SK-N-SH (cell line): Measurements from ENCODE around the gene CHST3.

ENCODE experiments used
- EZH2phosphoT487 ChIP-seq: fragments of 200-600 bp; sonication (generic); IDR thresholded peaks from 2 replicates; pipeline ENCODE4 v1.6.1; 2017; ENCODE audit warnings: low read depth, mixed run types, mild to moderate bottlenecking, antibody characterized with exemption, moderate library complexity, borderline replicate concordance
- GATA2 ChIP-seq: sonication (generic); formaldehyde crosslinking; IDR thresholded peaks from 2 replicates; pipeline ENCODE4 v1.5.0; 2020; ENCODE audit warnings: mild to moderate bottlenecking, missing genetic modification reagents
- NRF1 ChIP-seq: IDR thresholded peaks from 2 replicates; pipeline ENCODE4 v1.6.1; 2012; ENCODE audit warnings: low read depth, mild to moderate bottlenecking, low read length
- RCOR1 ChIP-seq: fragments of 150-350 bp; IDR thresholded peaks from 2 replicates; pipeline ENCODE4 v1.6.1; 2017; ENCODE audit warnings: antibody characterized with exemption, low read length
- SMC3 ChIP-seq: IDR thresholded peaks from 2 replicates; pipeline ENCODE4 v1.6.1; 2012; ENCODE audit warnings: low read depth, low read length, improper control_type of control experiment
- TAF1 ChIP-seq: IDR thresholded peaks from 2 replicates; pipeline ENCODE4 v1.6.1; 2012; ENCODE audit warnings: low read depth, mild to moderate bottlenecking, low read length, moderate library complexity, borderline replicate concordance
- TF ChIP-seq, protein P1 (sequence below): fragments of 200-600 bp; sonication (generic); IDR thresholded peaks from 2 replicates; pipeline ENCODE4 v1.6.1; 2017; ENCODE audit warnings: antibody characterized with exemption, mild to moderate bottlenecking, moderate library complexity

DNA sequence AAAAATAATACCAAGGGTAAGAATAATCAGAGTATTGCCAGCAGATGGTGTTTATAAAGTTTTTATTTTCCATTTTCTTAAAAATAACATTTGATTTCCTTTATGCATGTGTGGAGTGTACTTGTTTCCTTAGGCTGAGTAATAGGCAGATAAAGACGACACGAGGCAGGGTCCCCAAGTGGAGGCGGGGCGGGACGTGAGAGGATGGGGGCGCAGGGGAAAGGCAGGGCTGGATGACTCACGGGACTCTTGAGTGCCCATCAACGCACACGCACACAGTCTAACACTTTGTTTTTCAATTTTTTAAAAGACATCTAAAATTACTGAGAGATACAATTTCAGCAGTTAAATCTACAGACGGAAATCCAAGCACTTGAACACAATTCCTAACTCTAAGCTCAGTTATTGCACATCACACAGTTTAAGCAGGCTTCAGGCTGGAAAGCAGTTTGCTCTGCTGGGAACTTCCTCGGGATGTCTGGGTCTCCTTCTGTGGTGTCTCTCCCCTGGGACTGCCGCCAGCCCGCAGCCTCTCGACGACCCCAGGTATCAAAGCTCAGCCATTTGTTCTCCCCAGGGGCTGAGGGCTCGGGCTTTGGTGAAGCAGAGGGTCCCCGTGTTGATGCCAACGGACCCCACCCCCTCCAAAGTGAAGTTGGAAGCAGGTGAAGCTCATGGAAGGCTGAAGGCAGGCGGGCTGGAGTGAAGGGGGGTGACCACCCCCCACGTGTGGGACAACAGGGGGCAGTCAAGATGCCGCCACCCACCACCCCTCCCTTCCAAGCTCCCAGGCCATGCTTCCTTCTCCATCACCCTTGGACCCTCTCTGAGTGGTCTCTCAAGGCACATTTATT, 95.0 kb downstream of the CHST3 start:
- TF ChIP-seq TAF1: no peak
- no peak for TF ChIP-seq RCOR1
- TF ChIP-seq NRF1: no peak
- TF ChIP-seq EZH2phosphoT487: no peak
- TF ChIP-seq, protein P1, sequence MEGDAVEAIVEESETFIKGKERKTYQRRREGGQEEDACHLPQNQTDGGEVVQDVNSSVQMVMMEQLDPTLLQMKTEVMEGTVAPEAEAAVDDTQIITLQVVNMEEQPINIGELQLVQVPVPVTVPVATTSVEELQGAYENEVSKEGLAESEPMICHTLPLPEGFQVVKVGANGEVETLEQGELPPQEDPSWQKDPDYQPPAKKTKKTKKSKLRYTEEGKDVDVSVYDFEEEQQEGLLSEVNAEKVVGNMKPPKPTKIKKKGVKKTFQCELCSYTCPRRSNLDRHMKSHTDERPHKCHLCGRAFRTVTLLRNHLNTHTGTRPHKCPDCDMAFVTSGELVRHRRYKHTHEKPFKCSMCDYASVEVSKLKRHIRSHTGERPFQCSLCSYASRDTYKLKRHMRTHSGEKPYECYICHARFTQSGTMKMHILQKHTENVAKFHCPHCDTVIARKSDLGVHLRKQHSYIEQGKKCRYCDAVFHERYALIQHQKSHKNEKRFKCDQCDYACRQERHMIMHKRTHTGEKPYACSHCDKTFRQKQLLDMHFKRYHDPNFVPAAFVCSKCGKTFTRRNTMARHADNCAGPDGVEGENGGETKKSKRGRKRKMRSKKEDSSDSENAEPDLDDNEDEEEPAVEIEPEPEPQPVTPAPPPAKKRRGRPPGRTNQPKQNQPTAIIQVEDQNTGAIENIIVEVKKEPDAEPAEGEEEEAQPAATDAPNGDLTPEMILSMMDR: no peak
- TF ChIP-seq GATA2 (CRISPR knock-in tag): no peak
- TF ChIP-seq SMC3: no peak
